Psoas muscle (tissue), 8 donors: ENCODE results near the gene CSDE1. TPM values are rescaled to one million over a fixed set of nuclear protein-coding genes. Genes with fewer than 3 reads are reported as not detected.

ENCODE experiments used
- ATAC-seq, 4 donors: fragments of 200-7000 bp; cut with Tn5 transposase; one replicate each; pipeline ENCODE4 v1.9.1; 2020; ENCODE audit warnings: moderate library complexity in 3 of 4, mild to moderate bottlenecking in 2 of 4
- DNase-seq, 2 donors: peaks; one replicate each; pipeline ENCODE4 v3.0.0-alpha.2; 2020
- H3K27ac ChIP-seq: fragments of 200-600 bp; one replicate; pipeline ENCODE4 v1.8.0; 2022
- H3K27me3 ChIP-seq, 3 donors: fragments of 200-600 bp in 1 of 3; one replicate each; pipeline versions ENCODE4 v1.6.1 to v1.8.0; 2013 to 2022; ENCODE audit warnings: low read length in 2 of 3, mild to moderate bottlenecking in 2 of 3, moderate library complexity in 1 of 3; ENCODE audit not compliant: insufficient read depth in 3 of 3
- H3K36me3 ChIP-seq, 2 donors: fragments of 200-600 bp in 1 of 2; one replicate each; pipeline versions ENCODE4 v1.6.1 to v1.8.0; 2013 to 2022; ENCODE audit warnings: low read depth in 1 of 2, mild to moderate bottlenecking in 1 of 2, moderate library complexity in 1 of 2; ENCODE audit not compliant: insufficient read depth in 1 of 2
- H3K4me1 ChIP-seq: fragments of 200-600 bp; one replicate; pipeline ENCODE4 v1.8.0; 2022
- H3K4me3 ChIP-seq: fragments of 200-600 bp; one replicate; pipeline ENCODE4 v1.8.0; 2022; ENCODE audit warnings: mild to moderate bottlenecking
- H3K9me3 ChIP-seq: fragments of 200-600 bp; one replicate; pipeline ENCODE4 v1.8.0; 2022
- WGBS, 3 donors: extraction: QIAGEN DNeasy Blood & Tissue Kit; methylation state at CpG; one replicate each; pipeline versions ENCODE4 v1.1.6 to v1.1.7; 2013; 5-methylcytosine and 5-hydroxymethylcytosine counted together
- intact Hi-C, 2 donors: fragments of 100-400 bp; cut with DNase I; formaldehyde crosslinking; loops; one replicate each; pipeline versions ENCODE4 v1.11.0 to v1.14.2; 2022
- polyA plus RNA-seq, 3 donors: library from polyadenylated mRNA; stranded (reverse); fragments of 200-250 nt; gene quantifications; one replicate each; pipeline ENCODE4 v1.2.3, GENCODE V29; 2013
- total RNA-seq, 4 donors: library from RNA; stranded (reverse); fragmentation: NEBNext Ultra II Directional in 2 of 4; extraction: Animal tissue kit (Norgen Biotek cat#: 25700) in 2 of 4; gene quantifications; one replicate each; pipeline versions ENCODE4 v1.2.1 to v1.2.4, GENCODE V29; 2021 to 2023
- TF ChIP-seq, protein P1 (sequence below): fragments of 200-600 bp; IDR thresholded peaks from one replicate; pipeline ENCODE4 v1.8.0; 2022; ENCODE audit warnings: antibody characterized with exemption
- donor health status: healthy with polysubstance abuse.
- donor health status: DM: no; HTN: no; CAD: no; lungs with moderate emphysema.
- donor health status: Bipolar disorder and iron deficiency.
- donor health status: healthy.
- donor health status: DM: yes; HTN: yes; CAD: no.
- donor health status: DM: no; HTN: no; CAD: no.
- donor health status: DM: no; HTN: no; CAD: no.
- donor health status: DM: yes; HTN: yes; CAD: no.

Gene CSDE1
- total and polyA plus RNA-seq, 7 donors, result 305 to 1,888 (median 1,387) TPM

DNA sequence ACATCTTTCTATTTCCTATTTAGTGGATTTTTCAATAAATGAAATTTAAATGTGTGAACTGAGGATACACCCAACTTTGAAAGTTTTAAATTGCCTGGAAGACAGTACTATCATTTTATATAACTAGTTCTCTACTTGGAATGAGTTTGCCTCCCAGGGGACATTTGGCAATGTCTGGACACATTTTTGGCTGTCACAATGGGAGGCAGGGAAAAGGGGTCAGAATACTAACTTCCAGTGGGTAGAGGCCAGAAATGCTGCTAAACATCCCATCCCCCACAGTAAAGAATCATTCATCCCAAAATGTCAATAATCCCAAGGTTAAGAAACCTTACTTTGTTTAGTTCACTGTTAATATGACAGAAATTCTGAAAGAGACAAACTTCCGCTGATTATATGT lies 28.0 kb downstream of the CSDE1 start:
- peaks cover 10 to 100% of the 10 kb centered on the region in 2 donors for H3K36me3 ChIP-seq
- no peak for ATAC-seq
- no peaks in the 10 kb centered on the region for H3K27me3 ChIP-seq
- peak overlapping the region; percentile 26 for H3K27ac ChIP-seq
- peaks cover 52% of the 10 kb centered on the region for H3K4me1 ChIP-seq
- H3K9me3 ChIP-seq, result no peaks in the 10 kb centered on the region
- WGBS, 3 donors, result 91 to 97% (median 93%) methylated on average over 1 of the region's 1 CpG
- DNase-seq, result no peak
- intact Hi-C loops, result no loop called here
- TF ChIP-seq, protein P1, sequence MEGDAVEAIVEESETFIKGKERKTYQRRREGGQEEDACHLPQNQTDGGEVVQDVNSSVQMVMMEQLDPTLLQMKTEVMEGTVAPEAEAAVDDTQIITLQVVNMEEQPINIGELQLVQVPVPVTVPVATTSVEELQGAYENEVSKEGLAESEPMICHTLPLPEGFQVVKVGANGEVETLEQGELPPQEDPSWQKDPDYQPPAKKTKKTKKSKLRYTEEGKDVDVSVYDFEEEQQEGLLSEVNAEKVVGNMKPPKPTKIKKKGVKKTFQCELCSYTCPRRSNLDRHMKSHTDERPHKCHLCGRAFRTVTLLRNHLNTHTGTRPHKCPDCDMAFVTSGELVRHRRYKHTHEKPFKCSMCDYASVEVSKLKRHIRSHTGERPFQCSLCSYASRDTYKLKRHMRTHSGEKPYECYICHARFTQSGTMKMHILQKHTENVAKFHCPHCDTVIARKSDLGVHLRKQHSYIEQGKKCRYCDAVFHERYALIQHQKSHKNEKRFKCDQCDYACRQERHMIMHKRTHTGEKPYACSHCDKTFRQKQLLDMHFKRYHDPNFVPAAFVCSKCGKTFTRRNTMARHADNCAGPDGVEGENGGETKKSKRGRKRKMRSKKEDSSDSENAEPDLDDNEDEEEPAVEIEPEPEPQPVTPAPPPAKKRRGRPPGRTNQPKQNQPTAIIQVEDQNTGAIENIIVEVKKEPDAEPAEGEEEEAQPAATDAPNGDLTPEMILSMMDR, result no peak
- no peak overlapping the region for H3K4me3 ChIP-seq

DNA sequence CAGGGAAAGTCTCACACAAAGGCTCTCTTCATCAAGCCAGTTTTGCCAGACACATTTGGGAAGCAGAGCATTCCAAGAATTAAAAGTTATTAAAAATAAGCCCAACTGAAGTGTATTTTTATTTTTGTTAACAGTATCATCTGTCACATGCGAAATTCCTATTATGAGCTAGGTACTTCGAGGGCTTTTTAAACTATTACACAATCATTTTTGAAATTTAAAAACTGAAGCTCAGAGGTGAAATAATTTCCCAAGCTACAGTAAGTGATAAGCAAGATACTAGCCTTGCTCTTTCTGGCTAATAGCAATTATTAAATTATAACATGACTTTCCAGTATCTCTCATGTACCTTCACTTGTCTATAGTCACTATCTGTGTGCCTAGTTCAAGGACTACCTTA lies 29.2 kb downstream of the CSDE1 start:
- H3K27ac ChIP-seq, result peak overlapping the region; percentile 26
- H3K27me3 ChIP-seq, result no peaks in the 10 kb centered on the region
- intact Hi-C loops, result no loop called here
- ATAC-seq (no peak), DNase-seq (no peak)
- H3K4me3 ChIP-seq, result no peak overlapping the region
- H3K36me3 ChIP-seq, result peaks cover 9 to 99% of the 10 kb centered on the region in 2 donors
- H3K9me3 ChIP-seq, result no peaks in the 10 kb centered on the region
- peaks cover 58% of the 10 kb centered on the region for H3K4me1 ChIP-seq
- TF ChIP-seq, protein P1, result no peak
- WGBS, 3 donors, result 45 to 69% (median 53%) methylated on average over 2 of the region's 2 CpGs

DNA sequence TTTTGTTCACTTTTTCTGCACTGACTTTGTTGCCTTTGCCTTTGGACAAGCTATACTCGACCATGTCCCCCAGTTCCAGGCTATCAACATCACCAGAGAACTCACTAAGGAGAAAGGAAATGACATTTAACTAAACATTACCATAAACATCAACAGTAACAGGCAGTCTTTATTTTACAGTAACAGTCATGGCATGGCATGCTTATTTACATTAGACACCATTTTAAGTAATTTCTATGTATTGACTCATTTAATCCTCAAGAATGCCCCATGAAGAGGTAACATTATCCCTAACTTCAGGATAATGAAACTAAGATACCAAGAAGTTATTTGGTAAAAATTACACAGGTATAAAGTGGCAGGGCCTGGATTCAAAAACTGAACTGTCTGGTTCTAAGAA lies 32.6 kb downstream of the CSDE1 start:
- WGBS, 3 donors, result 80 to 87% (median 85%) methylated on average over 1 of the region's 1 CpG
- ATAC-seq, result no peak
- DNase-seq, result no peak
- H3K27me3 ChIP-seq, result no peaks in the 10 kb centered on the region
- intact Hi-C loops, result no loop called here
- H3K27ac ChIP-seq, result peak overlapping the region; percentile 36
- no peak overlapping the region for H3K4me3 ChIP-seq
- no peaks in the 10 kb centered on the region for H3K9me3 ChIP-seq
- TF ChIP-seq, protein P1, result no peak
- H3K36me3 ChIP-seq, result peaks cover 12 to 99% of the 10 kb centered on the region in 2 donors
- H3K4me1 ChIP-seq, result peaks cover 49% of the 10 kb centered on the region

DNA sequence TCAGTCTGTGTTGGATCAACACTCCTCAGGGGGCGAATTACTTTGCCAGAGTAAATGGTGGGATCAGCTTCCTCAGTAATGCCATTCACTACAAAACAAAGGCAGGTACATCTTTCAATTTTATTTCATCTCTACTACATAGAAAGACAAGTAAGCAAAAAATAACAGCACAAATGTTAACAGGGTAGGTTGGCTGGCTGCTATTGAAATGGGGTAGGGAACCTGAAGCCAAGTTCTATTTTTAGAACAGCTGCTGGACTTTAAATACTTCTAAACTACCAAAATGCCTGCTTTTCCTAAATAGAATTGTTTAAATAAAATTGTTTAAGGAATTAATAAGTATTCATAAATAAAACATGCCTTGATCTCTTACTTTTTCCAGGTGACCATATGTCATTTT lies 33.9 kb downstream of the CSDE1 start:
- Histone ChIP-seq H3K4me1 (peaks cover 40% of the 10 kb centered on the region), H3K27me3 (no peaks in the 10 kb centered on the region), H3K36me3 (peaks cover 15 to 99% of the 10 kb centered on the region in 2 donors), H3K9me3 (no peaks in the 10 kb centered on the region), H3K4me3 (no peak overlapping the region), H3K27ac (peak overlapping the region; percentile 70)
- WGBS, 3 donors, result 62 to 72% (median 72%) methylated on average over 1 of the region's 1 CpG
- TF ChIP-seq, protein P1, result no peak
- ATAC-seq (peak in 3 of 4 donors; percentile 26 to 59 (median 45)), DNase-seq (no peak)
- intact Hi-C loops, result no loop called here

DNA sequence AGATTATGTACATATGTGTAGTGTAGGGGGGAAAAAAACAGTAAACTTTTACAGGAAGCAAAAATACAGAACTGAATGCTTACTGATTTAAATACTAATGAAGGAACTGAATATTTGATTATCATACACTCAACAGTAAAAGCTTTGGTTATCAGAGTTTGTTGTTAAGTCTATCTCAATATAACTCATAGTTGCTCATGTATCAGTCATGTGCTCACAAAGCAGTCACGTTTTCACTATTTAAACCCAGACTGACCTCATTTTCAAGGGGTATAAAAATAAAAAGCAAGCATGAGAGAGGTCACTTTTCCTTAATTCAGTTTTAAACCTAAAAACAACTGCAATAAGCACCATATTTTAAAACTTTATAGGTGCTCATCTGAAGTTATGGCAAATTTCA lies 34.3 kb downstream of the CSDE1 start:
- Histone ChIP-seq H3K9me3 (no peaks in the 10 kb centered on the region), H3K4me3 (no peak overlapping the region), H3K27me3 (no peaks in the 10 kb centered on the region), H3K36me3 (peaks cover 15 to 99% of the 10 kb centered on the region in 2 donors), H3K27ac (peak overlapping the region; percentile 70), H3K4me1 (peaks cover 36% of the 10 kb centered on the region)
- TF ChIP-seq, protein P1, result no peak
- no peak for DNase-seq
- no peak for ATAC-seq
- WGBS, 3 donors, result 0 to 27% (median 0%) methylated on average over 1 of the region's 1 CpG
- intact Hi-C loops, result no loop called here
